ENCODE data around the gene IZUMO4. TPM values are rescaled to one million over a fixed set of nuclear protein-coding genes. Genes with fewer than 3 reads are reported as not detected.

Gene IZUMO4
- total RNA-seq, 1 donor from 2014 or later: 8.2 TPM

GRCh38 chr19:2058570-2059421 is 37.9 kb upstream of the IZUMO4 start:
- no peak for DNase-seq (ENCODE audit: low read depth)

- DNase-seq (ENCODE audit: low read depth): peak; percentile 84
Measured at GRCh38 chr19:2059422-2060201, 37.1 kb upstream of the IZUMO4 start.

- DNase-seq (ENCODE audit: low read depth): peak; percentile 79
Measured at GRCh38 chr19:2060884-2061494, 35.7 kb upstream of the IZUMO4 start.

- peak; percentile 99 for DNase-seq (ENCODE audit: low read depth)
Measured at GRCh38 chr19:2061495-2062388, 35.0 kb upstream of the IZUMO4 start.

GRCh38 chr19:2062389-2062729 is 34.4 kb upstream of the IZUMO4 start:
- DNase-seq (ENCODE audit: low read depth): no peak

- no peak for DNase-seq (ENCODE audit: low read depth)
Measured at GRCh38 chr19:2062770-2063169, 33.9 kb upstream of the IZUMO4 start.

- DNase-seq (ENCODE audit: low read depth): no peak
Measured at GRCh38 chr19:2063824-2064223, 32.9 kb upstream of the IZUMO4 start.

- no peak for DNase-seq (ENCODE audit: low read depth)
Measured at GRCh38 chr19:2064395-2064787, 32.3 kb upstream of the IZUMO4 start.

GRCh38 chr19:2064788-2065524 is 31.8 kb upstream of the IZUMO4 start:
- DNase-seq (ENCODE audit: low read depth): peak; percentile 87

- DNase-seq (ENCODE audit: low read depth): no peak
Measured at GRCh38 chr19:2070436-2070827, 26.3 kb upstream of the IZUMO4 start.

GRCh38 chr19:2070986-2071673 is 25.6 kb upstream of the IZUMO4 start:
- DNase-seq (ENCODE audit: low read depth): no peak

GRCh38 chr19:2072757-2073551 is 23.8 kb upstream of the IZUMO4 start:
- no peak for DNase-seq (ENCODE audit: low read depth)

GRCh38 chr19:2076526-2076944 is 20.2 kb upstream of the IZUMO4 start:
- no peak for DNase-seq (ENCODE audit: low read depth)

GRCh38 chr19:2077398-2077797 is 19.3 kb upstream of the IZUMO4 start:
- DNase-seq (ENCODE audit: low read depth): no peak

- DNase-seq (ENCODE audit: low read depth): no peak
Measured at GRCh38 chr19:2077833-2078619, 18.7 kb upstream of the IZUMO4 start.

GRCh38 chr19:2079076-2079864 is 17.4 kb upstream of the IZUMO4 start:
- DNase-seq (ENCODE audit: low read depth): no peak

- no peak for DNase-seq (ENCODE audit: low read depth)
Measured at GRCh38 chr19:2079865-2080301, 16.8 kb upstream of the IZUMO4 start.

Data from myocyte (in vitro differentiated cells).